GM12801 (cell line): ENCODE data around the gene DLGAP1.

ENCODE experiments used
- TF ChIP-seq, protein P1 (sequence below): IDR thresholded peaks from one replicate; pipeline ENCODE4 v1.5.1; 2011; ENCODE audit warnings: control low read depth; ENCODE audit not compliant: insufficient read length; ENCODE audit errors: extremely low read depth

DLGAP1 gene

DNA sequence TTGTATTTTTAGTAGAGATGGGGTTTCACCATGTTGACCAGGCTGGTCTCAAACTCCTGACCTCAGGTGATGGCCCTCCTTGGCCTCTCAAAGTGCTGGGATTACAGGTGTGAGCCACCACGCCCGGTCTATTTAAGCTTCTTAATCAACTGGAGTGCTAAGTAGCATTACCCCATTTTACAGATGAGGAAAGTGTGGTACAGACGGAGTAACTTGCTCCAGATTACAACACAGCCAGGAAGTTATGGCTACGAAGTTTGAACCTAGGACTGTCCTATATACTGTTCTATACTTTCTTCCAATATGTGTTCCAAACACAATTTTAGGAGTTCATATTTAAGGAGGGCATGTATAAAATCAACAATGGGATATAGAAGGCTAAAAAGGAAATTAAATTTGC is 807.5 kb downstream of the DLGAP1 start:
- TF ChIP-seq, protein P1, sequence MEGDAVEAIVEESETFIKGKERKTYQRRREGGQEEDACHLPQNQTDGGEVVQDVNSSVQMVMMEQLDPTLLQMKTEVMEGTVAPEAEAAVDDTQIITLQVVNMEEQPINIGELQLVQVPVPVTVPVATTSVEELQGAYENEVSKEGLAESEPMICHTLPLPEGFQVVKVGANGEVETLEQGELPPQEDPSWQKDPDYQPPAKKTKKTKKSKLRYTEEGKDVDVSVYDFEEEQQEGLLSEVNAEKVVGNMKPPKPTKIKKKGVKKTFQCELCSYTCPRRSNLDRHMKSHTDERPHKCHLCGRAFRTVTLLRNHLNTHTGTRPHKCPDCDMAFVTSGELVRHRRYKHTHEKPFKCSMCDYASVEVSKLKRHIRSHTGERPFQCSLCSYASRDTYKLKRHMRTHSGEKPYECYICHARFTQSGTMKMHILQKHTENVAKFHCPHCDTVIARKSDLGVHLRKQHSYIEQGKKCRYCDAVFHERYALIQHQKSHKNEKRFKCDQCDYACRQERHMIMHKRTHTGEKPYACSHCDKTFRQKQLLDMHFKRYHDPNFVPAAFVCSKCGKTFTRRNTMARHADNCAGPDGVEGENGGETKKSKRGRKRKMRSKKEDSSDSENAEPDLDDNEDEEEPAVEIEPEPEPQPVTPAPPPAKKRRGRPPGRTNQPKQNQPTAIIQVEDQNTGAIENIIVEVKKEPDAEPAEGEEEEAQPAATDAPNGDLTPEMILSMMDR = no peak

DNA sequence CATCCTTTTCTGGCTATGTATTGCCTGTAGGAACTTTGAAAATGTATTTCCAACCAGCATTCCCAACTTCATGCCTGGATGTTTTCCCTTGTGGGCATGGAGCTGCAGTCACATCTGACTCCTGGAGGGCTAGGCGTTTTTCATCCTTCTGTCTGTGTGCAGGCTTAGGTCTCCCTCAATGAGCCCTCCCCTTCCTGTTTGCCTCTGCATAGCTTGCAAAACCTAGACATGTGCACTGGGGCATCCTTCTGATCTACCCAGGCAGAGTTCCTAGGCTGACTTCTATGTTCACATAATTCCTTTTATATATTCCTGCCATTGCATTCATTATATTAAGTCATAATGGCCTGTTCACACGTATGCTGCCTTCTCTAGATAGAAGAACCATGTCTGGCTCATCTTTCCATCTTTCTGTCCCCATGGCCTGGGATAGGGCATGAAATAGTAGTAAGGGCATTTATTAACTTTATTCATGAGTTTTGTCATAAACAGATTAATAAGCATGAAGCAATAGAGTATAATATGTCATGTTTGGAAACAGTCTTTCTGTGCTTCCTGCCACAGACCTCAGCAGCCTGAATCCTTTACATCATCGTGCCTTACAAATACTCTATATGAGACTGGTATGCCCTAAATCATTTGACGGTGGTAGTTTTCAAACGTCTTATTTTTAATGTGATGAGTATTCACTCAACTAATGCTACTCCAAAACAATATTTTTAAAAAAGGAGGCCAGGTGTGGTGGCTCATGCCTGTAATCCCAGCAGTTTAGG is 809.5 kb downstream of the DLGAP1 start:
- TF ChIP-seq, protein P1 = no peak

DNA sequence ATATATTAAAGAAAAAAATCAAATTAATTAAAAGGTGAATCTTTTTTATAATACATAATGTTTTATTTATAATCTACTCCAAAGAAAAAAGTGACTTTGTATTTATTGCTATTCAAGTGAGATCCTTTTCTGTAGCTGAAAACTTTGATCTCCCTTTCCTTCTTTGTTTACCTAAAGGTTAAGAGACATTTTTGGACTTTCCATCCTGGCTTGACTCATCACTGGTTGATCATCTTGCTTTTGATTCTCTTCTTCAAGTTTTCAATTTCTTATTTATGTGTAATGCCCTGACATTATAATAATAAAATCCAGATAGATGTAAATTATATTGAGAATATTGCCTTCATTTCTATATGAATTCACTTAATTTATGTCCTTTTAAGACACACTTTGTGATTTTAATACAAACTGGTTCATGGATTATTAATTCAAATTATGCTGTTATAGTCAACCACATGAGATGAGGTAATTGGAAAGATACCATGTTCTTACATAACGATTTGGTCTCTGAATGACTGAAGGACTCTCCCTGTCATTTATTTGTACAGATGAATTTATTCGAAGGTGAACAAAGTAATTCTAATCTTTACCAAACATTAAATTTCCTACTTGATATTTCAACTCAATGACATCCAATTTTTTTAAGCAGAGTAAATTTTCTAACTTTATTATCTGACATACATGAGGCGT is 820.7 kb downstream of the DLGAP1 start:
- TF ChIP-seq, protein P1 = no peak

DNA sequence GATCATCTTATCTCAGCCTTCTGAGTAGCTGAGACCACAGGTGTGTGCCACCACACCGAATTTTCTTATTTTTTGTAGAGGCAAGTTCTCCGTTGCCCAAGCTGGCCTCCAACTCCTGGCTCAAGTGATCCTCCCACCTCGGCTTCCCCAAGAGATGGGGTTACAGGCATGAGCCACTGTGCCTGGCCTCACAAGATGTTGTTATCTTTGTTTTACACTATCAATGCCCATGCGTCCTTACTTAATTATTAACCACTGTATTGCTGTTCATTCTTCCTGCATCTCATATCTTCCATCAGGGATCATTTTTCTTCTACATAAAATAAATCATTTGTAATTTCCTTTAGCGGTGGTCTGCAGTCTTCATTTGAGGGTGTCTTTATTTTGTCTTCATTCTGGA is 823.2 kb downstream of the DLGAP1 start:
- TF ChIP-seq, protein P1 = no peak

DNA sequence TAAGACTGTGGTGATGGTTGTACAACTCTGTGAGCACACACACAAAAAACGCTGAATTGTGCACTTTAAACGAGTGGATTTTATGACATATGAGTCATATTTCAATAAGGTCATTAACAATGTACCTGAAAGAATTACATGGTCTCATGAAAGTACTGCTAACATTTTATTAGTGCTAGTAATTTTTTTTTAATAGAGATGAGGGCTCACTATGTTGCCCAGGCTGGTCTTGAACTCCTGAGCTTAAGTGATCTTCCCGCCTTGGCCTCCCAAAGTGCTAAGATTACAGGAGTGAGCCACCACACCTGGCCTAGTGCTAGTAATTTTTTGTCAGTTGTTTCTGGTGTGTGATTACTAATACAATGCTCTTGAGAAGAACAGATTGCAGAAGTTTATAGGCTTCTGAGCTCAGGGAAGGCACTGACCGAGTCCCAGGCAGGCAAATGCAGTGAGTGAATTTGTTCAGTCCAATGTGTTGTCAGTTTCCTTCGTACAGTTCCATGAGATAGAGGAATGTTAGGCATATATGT is 828.1 kb downstream of the DLGAP1 start:
- TF ChIP-seq, protein P1 = no peak

DNA sequence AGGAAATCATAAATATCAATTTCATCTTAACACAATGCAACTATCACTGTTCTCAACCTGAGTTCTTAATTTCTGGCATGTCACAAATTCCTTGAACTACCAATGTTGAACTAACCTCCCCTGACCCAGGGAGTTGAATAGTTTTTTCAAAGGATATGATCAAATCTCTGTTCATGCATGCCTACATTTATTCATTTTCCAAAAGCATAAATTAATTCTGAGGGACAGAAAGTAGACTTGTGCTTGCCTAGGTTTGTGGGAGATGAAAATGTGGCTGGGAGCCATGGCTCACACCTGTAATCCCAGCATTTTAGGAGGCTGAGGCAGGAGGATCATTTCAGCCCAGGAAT is 829.4 kb downstream of the DLGAP1 start:
- TF ChIP-seq, protein P1 = no peak

DNA sequence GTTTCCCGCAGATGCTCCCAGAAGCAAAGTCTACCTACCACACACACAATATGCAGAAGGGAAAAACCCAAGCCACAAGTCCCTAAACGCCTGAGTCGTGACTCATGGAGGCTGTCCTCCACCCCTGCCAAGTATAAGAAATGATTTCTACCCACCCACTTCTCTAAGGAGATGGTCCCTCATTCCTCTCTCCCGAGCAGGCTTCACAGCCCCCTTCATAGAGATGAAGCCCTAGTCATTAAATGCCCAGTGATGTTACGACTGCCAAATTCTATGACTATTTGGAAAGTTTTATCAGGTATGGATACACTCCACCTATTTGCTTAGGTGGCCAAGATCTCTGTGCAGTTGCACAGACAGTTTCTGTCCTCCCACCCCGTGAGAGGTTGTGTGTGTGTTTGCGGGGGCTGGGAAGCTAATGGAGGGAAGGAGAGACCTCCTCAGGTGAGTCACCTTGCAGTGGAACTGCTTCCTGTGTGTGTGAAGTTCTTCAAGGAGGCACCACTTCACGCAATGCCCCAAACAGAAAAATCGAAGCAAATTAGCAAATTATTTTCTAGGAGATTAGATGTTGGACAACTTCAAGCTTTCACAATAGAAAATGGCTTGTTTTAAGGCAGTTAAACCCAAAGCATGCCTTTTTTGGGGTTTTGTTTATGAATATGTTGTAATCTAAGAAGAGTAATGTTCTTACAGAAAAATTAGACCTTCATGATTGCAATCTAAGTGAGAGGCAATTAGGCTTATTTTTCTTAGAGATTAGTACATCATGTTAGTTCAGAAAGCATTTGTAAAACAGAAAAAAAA is 830.0 kb downstream of the DLGAP1 start:
- TF ChIP-seq, protein P1 = no peak
